OCI-LY1 (cell line): ENCODE measurements around the gene GNAL.

Experiments used
- H2AFZ ChIP-seq: fragments of 200-600 bp; sonication (generic), shearing (Covaris generic); 2 replicates; pipeline ENCODE4 v1.6.0; 2014; ENCODE audit warnings: antibody characterized with exemption, mild to moderate bottlenecking, low read length
- H3F3A ChIP-seq: fragments of 200-600 bp; sonication (generic), shearing (Covaris generic); 2 replicates; pipeline ENCODE4 v1.6.0; 2014; ENCODE audit warnings: mild to moderate bottlenecking, antibody characterized with exemption, low read length, moderate library complexity; ENCODE audit not compliant: insufficient read depth
- H3K27ac ChIP-seq: fragments of 200-600 bp; sonication (generic); 2 replicates; pipeline ENCODE4 v1.5.1; 2014; ENCODE audit warnings: low read length, mixed run types, mild to moderate bottlenecking, low read depth; ENCODE audit not compliant: poor library complexity, severe bottlenecking
- H3K27me3 ChIP-seq: fragments of 200-600 bp; sonication (generic); 2 replicates; pipeline ENCODE4 v1.6.0; 2014; ENCODE audit warnings: antibody characterized with exemption, mild to moderate bottlenecking, low read length, moderate library complexity; ENCODE audit not compliant: insufficient read depth
- H3K36me3 ChIP-seq: fragments of 200-600 bp; sonication (generic); 2 replicates; pipeline ENCODE4 v1.6.1; 2014; ENCODE audit warnings: mild to moderate bottlenecking, antibody characterized with exemption, low read length, moderate library complexity, mixed read lengths; ENCODE audit not compliant: insufficient read depth
- H3K4me1 ChIP-seq: fragments of 200-600 bp; sonication (generic); 2 replicates; pipeline ENCODE4 v1.5.1; 2014; ENCODE audit warnings: mild to moderate bottlenecking, low read length, moderate library complexity; ENCODE audit not compliant: insufficient read depth, severe bottlenecking
- H3K4me2 ChIP-seq: fragments of 200-600 bp; sonication (generic), shearing (Covaris generic); 2 replicates; pipeline ENCODE4 v1.6.1; 2014; ENCODE audit warnings: low read length
- H3K4me3 ChIP-seq: fragments of 200-600 bp; sonication (generic); 2 replicates; pipeline ENCODE4 v1.5.1; 2014; ENCODE audit warnings: low read length, low read depth, mild to moderate bottlenecking, mixed read lengths; ENCODE audit not compliant: poor library complexity, severe bottlenecking
- H3K79me2 ChIP-seq: fragments of 200-600 bp; shearing (Covaris generic); 2 replicates; pipeline ENCODE4 v1.6.1; 2016; ENCODE audit warnings: mixed run types, low read length, mixed read lengths; ENCODE audit not compliant: insufficient read depth
- H3K9ac ChIP-seq: fragments of 200-600 bp; sonication (generic), shearing (Covaris generic); 2 replicates; pipeline ENCODE4 v1.6.1; 2014; ENCODE audit warnings: mild to moderate bottlenecking, low read length, mixed read lengths
- H3K9me2 ChIP-seq: fragments of 200-600 bp; sonication (generic), shearing (Covaris generic); 2 replicates; pipeline ENCODE4 v1.6.1; 2014; ENCODE audit warnings: low read depth, mild to moderate bottlenecking, low read length, mixed read lengths
- H3K9me3 ChIP-seq: fragments of 200-600 bp; shearing (Covaris generic); 2 replicates; pipeline ENCODE4 v1.6.1; 2014; ENCODE audit warnings: low read length, mixed read lengths
- H4K20me1 ChIP-seq: fragments of 200-600 bp; sonication (generic), shearing (Covaris generic); 2 replicates; pipeline ENCODE4 v1.6.0; 2016; ENCODE audit warnings: mild to moderate bottlenecking, low read length; ENCODE audit not compliant: insufficient read depth
- CTCF ChIP-seq: fragments of 200-600 bp; sonication (generic), shearing (Covaris generic); IDR thresholded peaks from 2 replicates; pipeline ENCODE4 v1.5.1; 2017; ENCODE audit warnings: mild to moderate bottlenecking, antibody characterized with exemption, low read length, moderate library complexity, mixed read lengths
- EZH2 ChIP-seq: fragments of 200-600 bp; sonication (generic), shearing (Covaris generic); IDR thresholded peaks from 2 replicates; pipeline ENCODE4 v1.8.0; 2017; ENCODE audit warnings: borderline replicate concordance, mixed run types, mild to moderate bottlenecking, antibody characterized with exemption, low read length, moderate library complexity, mixed read lengths

GNAL gene

DNA sequence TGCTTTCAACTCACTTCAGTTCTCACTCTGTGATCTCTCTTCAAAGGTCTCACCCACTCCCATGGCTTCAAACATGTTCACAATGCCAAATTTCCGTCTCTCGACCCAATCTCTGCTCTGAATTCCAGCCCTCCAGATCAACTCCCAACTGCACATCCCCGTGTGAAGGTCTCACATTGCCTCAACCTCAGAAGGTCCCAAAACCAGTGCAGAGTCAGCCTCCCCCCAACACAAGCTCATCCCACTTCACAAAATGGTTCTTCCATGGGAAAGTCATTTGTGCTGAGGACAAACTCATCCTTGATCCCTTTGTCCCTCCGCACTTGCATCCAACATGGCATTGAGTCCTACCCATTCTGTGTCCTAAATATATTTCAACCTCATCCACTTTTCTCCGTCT lies 31.0 kb upstream of the GNAL start:
- H3K4me3 ChIP-seq, result no peak overlapping the region
- no peaks in the 10 kb centered on the region for H3K4me1 ChIP-seq
- H4K20me1 ChIP-seq, result no peaks in the 10 kb centered on the region
- TF ChIP-seq CTCF, result no peak
- no peak for TF ChIP-seq EZH2
- peaks cover 9% of the 10 kb centered on the region for H3K27me3 ChIP-seq
- H3K36me3 ChIP-seq, result no peaks in the 10 kb centered on the region
- H3K9ac ChIP-seq, result no peak overlapping the region
- no peak overlapping the region for H3K4me2 ChIP-seq
- no peak overlapping the region for H3K27ac ChIP-seq
- no peaks in the 10 kb centered on the region for H3F3A ChIP-seq
- no peaks in the 10 kb centered on the region for H3K9me3 ChIP-seq
- no peak overlapping the region for H2AFZ ChIP-seq
- H3K9me2 ChIP-seq, result no peaks in the 10 kb centered on the region
- no peaks in the 10 kb centered on the region for H3K79me2 ChIP-seq

GRCh38 chr18:11658989-11659388 lies 30.1 kb upstream of the GNAL start:
- no peaks in the 10 kb centered on the region for H3F3A ChIP-seq
- no peak for TF ChIP-seq CTCF
- no peak for TF ChIP-seq EZH2
- H3K4me3 ChIP-seq, result no peak overlapping the region
- H3K4me1 ChIP-seq, result no peaks in the 10 kb centered on the region
- no peak overlapping the region for H3K4me2 ChIP-seq
- H3K9me3 ChIP-seq, result no peaks in the 10 kb centered on the region
- H3K79me2 ChIP-seq, result no peaks in the 10 kb centered on the region
- no peaks in the 10 kb centered on the region for H3K36me3 ChIP-seq
- H3K27me3 ChIP-seq, result peaks cover 9% of the 10 kb centered on the region
- no peak overlapping the region for H3K27ac ChIP-seq
- no peak overlapping the region for H3K9ac ChIP-seq
- H3K9me2 ChIP-seq, result no peaks in the 10 kb centered on the region
- H2AFZ ChIP-seq, result no peak overlapping the region
- H4K20me1 ChIP-seq, result no peaks in the 10 kb centered on the region

DNA sequence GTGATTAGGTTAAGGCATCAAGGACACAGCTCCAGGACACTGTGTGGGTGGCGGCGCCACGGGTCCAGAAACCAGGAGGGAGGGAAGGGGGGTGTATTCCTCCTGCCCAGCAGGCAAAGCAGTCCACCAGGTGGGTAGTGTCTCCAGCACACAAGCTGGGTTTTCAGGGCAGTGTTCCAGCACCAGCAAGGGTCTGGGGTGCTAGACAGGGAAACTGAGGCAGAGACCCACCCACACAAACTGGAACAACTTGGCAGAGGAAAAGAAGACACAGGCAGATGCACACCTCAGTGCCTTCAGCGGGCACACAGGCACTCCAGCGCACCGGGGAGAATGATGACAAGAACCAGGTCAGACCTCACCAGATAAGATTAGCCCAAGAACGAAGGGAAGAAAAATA lies 28.4 kb upstream of the GNAL start:
- H3K36me3 ChIP-seq, result no peaks in the 10 kb centered on the region
- H3K9me3 ChIP-seq, result no peaks in the 10 kb centered on the region
- no peaks in the 10 kb centered on the region for H3K79me2 ChIP-seq
- H2AFZ ChIP-seq, result no peak overlapping the region
- H3K4me2 ChIP-seq, result no peak overlapping the region
- no peaks in the 10 kb centered on the region for H4K20me1 ChIP-seq
- H3K4me3 ChIP-seq, result no peak overlapping the region
- no peak overlapping the region for H3K27ac ChIP-seq
- H3F3A ChIP-seq, result no peaks in the 10 kb centered on the region
- H3K4me1 ChIP-seq, result no peaks in the 10 kb centered on the region
- H3K27me3 ChIP-seq, result peaks cover 6% of the 10 kb centered on the region; the same call in 1 of the 2 replicates
- TF ChIP-seq CTCF (no peak), EZH2 (no peak)
- no peak overlapping the region for H3K9ac ChIP-seq
- no peaks in the 10 kb centered on the region for H3K9me2 ChIP-seq
